GM21825 (cell line): ENCODE measurements around the gene CTBP2.

ENCODE experiments used
- ATAC-seq: cut with Tn5 transposase; IDR thresholded peaks from one replicate; pipeline ENCODE4 v1.9.1; 2021; ENCODE audit warnings: mild to moderate bottlenecking, moderate library complexity; ENCODE audit not compliant: unreplicated experiment

Gene CTBP2

GRCh38 chr10:125127110-125127509, 33.3 kb downstream of the CTBP2 start:
- no peak for ATAC-seq

DNA sequence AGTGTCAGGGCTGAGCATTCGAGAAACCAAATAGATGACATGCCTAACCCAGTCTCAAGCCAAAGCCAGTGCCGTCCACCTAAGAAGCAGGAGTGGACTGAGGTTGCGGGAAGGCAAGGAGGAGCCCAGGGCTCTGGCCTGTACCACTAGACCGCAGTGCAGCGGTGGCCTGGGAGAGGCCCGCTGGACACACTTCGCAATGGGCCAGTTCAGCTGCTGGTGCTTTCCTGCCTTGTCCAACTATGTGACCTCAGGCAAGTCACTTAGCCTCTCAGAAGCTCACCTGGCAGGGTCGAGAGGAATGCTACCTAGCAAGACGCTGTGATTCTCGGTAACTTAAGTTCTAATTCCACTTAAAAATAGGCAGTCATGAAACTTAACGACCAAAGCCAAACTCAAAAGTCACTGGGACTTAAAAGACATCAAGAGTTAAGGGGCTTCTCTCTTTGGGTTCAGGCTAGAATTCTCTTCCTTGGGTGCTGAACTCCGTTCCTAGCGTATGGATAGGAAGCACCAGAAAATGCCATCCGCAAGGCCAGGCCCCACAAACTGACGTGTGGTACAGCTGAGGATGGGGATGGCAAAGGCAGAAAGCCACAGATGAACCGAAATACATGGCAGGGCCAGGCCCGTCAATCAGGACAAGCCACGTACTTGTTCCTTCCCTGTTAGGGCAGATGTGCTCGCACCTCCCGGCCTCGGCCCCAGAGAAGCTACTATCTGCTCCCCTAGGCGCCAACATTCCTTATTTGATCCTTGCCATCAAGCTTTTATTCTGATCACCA, 34.2 kb downstream of the CTBP2 start:
- ATAC-seq = no peak

GRCh38 chr10:125124907-125125306, 35.5 kb downstream of the CTBP2 start:
- ATAC-seq = no peak

DNA sequence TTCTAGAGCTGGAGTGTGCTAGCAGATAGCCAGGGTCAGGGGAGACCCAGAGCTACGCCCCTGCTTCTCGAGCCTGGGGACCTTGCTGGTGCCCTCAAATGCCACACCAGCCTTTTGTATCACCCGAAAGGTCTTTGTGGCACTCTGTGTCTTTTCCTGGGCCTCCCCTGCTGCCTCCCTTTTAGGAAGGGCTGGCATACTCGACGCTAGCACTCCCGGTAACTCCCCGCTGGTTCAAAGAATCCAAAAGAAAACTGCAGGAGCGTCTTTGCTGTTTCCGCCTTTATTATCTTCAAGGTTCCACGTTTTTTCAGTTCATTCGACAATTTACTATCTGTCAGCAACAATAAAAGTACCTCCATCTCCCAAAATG, 36.3 kb downstream of the CTBP2 start:
- ATAC-seq = no peak

- no peak for ATAC-seq
These were observed 36.8 kb downstream of the CTBP2 start for GRCh38 chr10:125123476-125124114.

DNA sequence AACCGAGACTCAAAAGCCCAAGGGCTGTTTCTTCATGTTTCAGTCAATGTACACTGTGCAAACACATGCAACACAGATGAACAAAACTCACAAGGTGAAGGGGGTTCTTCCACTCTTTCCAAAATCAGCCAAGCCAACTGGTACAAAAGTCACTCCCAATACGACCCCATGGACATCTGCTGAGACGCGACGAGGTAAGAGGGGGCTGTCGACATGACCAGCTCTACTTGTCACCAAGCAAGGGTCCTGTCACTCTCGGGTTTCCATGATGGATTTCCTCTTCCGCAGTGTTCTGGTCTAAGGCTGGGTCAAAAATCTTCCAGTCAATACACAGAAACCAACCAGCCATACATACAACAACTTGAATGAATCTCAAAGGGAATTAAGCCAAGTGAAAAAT, 37.8 kb downstream of the CTBP2 start:
- no peak for ATAC-seq

DNA sequence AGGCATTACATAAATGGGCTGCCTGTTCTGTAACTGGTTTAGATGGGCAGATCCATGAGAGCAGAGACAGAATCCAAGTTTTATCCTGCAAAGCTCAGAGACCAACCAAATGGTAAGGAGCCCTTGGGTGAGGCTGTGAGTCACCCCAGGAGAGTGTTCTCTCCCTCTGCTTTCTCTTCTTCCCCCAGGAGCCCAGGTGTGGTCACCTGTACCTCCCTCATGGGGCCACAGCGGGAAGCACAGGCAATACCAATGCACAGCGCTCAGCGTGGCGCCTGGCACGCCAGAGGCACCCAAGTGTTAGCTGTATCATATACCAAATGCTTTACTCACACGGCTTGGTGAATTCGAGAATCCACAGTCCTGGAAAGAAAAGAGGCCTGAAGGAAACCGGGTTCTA, 39.4 kb downstream of the CTBP2 start:
- no peak for ATAC-seq

- ATAC-seq = no peak
These were observed 40.2 kb downstream of the CTBP2 start for GRCh38 chr10:125120053-125120710.

DNA sequence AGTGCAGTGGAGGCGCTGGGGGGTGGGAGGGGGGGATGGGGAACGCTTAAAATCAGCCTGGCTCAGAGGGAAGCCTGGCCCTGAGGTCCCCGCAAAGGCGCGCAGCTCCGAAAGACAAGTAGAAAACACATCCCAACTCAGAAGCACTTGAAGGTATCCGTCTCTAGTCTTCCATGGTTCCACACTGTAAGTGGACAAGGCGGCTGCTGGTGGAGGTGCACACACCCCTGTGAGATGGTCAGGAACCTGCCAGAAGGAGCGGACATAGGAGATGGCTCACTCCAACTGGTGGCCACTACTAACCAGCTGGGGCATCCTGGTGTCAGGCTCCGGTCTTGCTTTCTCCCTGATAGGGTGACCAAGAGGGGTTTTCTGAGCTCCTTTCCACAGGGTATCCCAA, 41.7 kb downstream of the CTBP2 start:
- ATAC-seq = no peak

- ATAC-seq = no peak
These were observed 42.3 kb downstream of the CTBP2 start for GRCh38 chr10:125118011-125118611.

DNA sequence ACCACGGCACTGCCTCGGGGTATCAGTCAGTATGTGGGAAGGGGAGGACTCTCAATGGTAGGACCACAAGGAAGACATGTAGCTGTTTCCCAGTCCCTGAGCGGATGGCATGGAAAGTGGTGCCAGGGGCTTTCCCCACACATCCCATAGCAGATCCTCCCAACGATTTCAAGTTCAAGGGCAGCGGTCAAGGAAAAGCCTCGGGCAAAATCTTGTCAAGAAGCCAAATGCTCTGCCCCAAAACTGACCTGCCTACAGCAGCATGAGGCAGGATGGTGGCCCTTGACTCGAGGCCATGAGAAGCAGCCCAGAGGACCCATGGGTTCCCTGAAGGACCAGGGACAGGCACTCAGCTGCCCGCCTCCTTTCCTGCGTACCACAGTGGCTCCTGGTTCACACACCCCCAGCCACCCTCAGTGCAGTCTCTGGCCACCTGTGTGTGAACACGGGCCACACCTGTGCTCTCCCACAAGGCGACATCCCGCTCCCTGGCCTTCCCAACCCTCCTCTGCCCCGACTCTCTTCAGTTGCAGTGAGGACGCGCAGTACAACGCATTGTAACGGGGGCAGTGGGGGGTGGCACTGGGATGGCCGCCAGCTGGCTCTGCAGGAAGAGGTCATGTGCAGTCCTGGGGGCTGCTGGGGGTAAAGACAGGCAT, 43.6 kb downstream of the CTBP2 start:
- ATAC-seq = no peak

- no peak for ATAC-seq
These were observed 44.2 kb downstream of the CTBP2 start for GRCh38 chr10:125116041-125116649.

GRCh38 chr10:125115409-125115808, 45.0 kb downstream of the CTBP2 start:
- ATAC-seq = no peak

DNA sequence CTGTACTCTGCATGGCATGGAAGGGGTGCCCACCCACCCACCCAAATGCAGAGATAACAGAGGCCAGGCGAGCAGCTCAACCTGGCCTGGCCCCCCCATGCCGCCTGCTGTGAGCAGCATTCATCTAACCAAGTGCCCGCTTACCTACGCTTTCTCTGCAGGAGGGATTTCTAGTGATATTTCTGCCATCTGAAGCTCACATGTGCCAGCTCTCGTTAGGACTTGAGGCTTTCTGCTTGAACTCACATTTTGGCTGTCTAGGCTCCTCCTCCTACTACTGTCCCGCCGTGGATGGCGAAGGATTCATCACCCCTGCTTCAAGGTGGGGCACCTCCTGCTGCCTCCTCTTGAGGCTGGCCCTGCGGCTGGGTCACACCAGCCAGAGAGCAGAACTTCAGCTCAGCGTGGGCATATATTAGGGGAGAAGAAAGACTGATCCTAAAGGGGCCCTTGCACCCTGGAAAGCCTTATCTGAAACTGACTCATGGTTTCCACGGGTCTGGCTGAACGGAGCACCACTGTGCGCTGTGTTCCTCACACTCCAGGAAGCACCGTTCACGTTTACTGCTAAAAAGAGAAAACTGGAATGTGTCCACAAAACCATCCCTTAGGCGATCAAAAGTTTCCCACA, 45.5 kb downstream of the CTBP2 start:
- no peak for ATAC-seq

GRCh38 chr10:125113691-125114371, 46.5 kb downstream of the CTBP2 start:
- ATAC-seq = no peak

- no peak for ATAC-seq
These were observed 47.5 kb downstream of the CTBP2 start for GRCh38 chr10:125112697-125113494.

- ATAC-seq = no peak
These were observed 49.1 kb downstream of the CTBP2 start for GRCh38 chr10:125111118-125111727.

DNA sequence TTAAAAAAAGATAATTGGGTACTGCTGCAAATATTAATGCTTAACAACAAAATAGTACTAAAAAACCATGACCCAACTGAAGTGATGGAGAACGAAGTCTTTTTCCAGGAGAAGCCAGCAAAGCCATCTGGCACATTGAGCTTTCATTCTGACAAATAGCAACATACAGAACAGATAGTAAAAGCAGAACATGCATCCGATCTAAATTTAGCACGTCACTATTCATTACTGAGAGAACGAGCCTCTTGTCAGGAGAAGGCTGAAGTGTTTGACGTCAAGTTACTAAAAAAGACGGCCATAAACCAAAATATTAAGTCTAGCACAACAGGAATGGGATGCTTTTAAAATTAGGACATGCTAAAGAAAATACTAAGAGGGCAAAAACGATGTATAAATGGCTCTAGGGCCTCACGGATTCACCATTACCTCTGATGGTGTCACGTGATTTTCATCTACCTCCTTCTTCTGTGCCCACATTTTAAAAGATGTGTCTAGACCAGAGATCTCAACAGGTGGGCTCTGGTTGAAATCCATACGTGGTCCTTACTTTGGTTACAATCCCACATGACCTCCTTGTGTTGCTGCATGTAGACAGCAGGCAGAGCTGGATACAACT, 52.3 kb downstream of the CTBP2 start:
- ATAC-seq = no peak
